Activated naive CD4-positive, alpha-beta T cell treated with anti-CD3 and anti-CD28 coated beads, Interleukin-2, amount 50 U/mL, for 24 hours (primary cell): Measurements from ENCODE around the gene GPC1.

Source experiments
- H3K27ac Mint-ChIP-seq: one replicate; pipeline ENCODE4 v1.8.0; 2021; ENCODE audit warnings: mild to moderate bottlenecking, mixed read lengths
- H3K27me3 Mint-ChIP-seq: one replicate; pipeline ENCODE4 v1.8.0; 2021; ENCODE audit warnings: mixed read lengths
- H3K36me3 Mint-ChIP-seq: one replicate; pipeline ENCODE4 v1.8.0; 2021; ENCODE audit warnings: mixed read lengths
- H3K4me1 Mint-ChIP-seq: one replicate; pipeline ENCODE4 v1.8.0; 2021; ENCODE audit warnings: mixed read lengths
- H3K4me3 Mint-ChIP-seq: one replicate; pipeline ENCODE4 v1.8.0; 2021; ENCODE audit warnings: mild to moderate bottlenecking, mixed read lengths
- H3K9me3 Mint-ChIP-seq: one replicate; pipeline ENCODE4 v1.8.0; 2021; ENCODE audit warnings: mixed read lengths

Gene GPC1

GRCh38 chr2:240394549-240394948 lies 40.9 kb upstream of the GPC1 start:
- H3K9me3 Mint-ChIP-seq: no peaks in the 10 kb centered on the region
- H3K36me3 Mint-ChIP-seq: no peaks in the 10 kb centered on the region
- H3K4me1 Mint-ChIP-seq: peaks cover 8% of the 10 kb centered on the region
- no peak overlapping the region for H3K4me3 Mint-ChIP-seq
- no peaks in the 10 kb centered on the region for H3K27me3 Mint-ChIP-seq
- H3K27ac Mint-ChIP-seq: no peak overlapping the region

DNA sequence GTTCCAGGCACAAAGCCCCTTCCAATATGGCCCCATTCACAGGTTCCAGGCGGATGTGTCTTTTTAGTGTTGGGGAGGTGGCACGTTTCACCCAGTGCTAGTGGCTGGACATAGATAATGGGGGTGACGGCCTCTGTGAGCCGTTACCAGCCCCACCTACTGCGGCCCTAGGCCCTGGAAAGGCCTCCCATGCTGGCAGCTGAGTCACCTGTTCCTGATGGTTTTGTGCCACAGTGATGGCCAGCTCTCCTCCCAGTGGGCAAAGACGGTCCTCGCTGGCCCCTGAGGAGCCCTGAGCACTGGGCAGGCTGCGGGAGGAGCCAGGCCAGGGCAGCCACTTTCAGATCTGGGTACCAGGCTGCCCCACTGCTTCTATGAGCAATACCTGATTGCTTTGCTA lies 40.0 kb upstream of the GPC1 start:
- Mint-ChIP-seq H3K4me1 (peaks cover 8% of the 10 kb centered on the region), H3K27ac (no peak overlapping the region), H3K27me3 (no peaks in the 10 kb centered on the region), H3K9me3 (no peaks in the 10 kb centered on the region), H3K36me3 (no peaks in the 10 kb centered on the region), H3K4me3 (no peak overlapping the region)

GRCh38 chr2:240395896-240396622 lies 39.4 kb upstream of the GPC1 start:
- no peak overlapping the region for H3K27ac Mint-ChIP-seq

GRCh38 chr2:240396623-240397541 lies 38.6 kb upstream of the GPC1 start:
- Mint-ChIP-seq H3K4me3 (no peak overlapping the region), H3K4me1 (peaks cover 8% of the 10 kb centered on the region), H3K36me3 (no peaks in the 10 kb centered on the region), H3K27ac (no peak overlapping the region), H3K27me3 (no peaks in the 10 kb centered on the region), H3K9me3 (no peaks in the 10 kb centered on the region)

More at GRCh38 chr2:240395896-240396622, 39.4 kb upstream of the GPC1 start:
- Mint-ChIP-seq H3K9me3 (no peaks in the 10 kb centered on the region), H3K36me3 (no peaks in the 10 kb centered on the region), H3K4me1 (peaks cover 8% of the 10 kb centered on the region), H3K4me3 (no peak overlapping the region), H3K27me3 (no peaks in the 10 kb centered on the region)

DNA sequence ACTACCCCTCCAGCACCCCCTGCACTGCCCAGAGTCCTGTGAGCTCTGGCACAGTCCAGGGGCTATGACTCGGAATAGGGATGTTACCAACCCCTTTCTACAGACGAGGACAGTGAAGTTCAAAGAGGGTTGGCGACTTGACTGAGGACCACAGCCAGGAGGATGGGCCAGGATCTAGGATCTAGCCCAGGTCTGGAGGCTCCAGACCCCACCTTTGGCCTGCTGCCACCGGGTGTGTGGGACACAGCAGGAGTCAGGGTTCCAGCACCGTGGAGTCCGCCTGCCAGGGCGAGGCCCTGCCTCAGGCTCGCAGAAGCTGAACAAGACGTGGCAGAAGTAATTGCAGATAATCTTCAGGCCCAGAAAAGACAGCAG lies 37.9 kb upstream of the GPC1 start:
- H3K36me3 Mint-ChIP-seq: no peaks in the 10 kb centered on the region
- H3K27ac Mint-ChIP-seq: no peak overlapping the region
- no peaks in the 10 kb centered on the region for H3K9me3 Mint-ChIP-seq
- no peak overlapping the region for H3K4me3 Mint-ChIP-seq
- H3K27me3 Mint-ChIP-seq: no peaks in the 10 kb centered on the region
- peaks cover 7% of the 10 kb centered on the region for H3K4me1 Mint-ChIP-seq

DNA sequence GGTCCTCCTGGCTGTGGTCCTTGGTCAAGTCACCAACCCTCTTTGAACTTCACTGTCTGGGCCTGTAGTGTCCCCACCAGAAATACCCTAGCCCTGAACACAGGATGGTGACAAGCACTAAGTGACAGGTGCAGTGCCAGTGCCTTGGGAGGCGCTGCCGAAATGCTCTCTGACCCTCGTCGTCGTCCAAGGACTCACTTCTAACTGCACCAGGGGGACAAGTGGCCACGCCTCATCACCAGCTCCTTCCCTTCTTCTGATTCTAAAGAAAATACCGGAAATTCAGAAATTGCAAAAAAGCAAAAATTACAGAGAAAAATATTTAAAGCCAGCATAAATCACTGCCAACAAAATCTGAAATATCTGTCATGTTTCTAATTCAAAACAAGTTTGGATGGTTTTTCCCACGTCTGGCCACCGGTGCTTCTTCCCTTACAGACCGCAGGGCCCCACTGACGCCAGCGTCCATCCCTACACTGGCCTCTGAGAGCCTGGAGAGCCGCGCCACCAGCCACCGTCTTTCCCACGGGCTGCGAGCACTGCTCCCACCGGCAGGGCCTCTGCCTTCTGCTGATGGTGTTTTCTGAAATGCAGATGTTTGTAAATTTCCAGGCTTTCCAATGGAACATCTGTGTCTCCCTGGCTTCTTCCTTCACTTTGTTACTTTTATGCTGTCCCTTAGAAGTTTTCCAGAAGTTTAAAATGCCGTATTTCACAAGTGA lies 37.4 kb upstream of the GPC1 start:
- no peaks in the 10 kb centered on the region for H3K27me3 Mint-ChIP-seq
- H3K4me3 Mint-ChIP-seq: no peak overlapping the region
- no peak overlapping the region for H3K27ac Mint-ChIP-seq
- peaks cover 7% of the 10 kb centered on the region for H3K4me1 Mint-ChIP-seq
- no peaks in the 10 kb centered on the region for H3K9me3 Mint-ChIP-seq
- no peaks in the 10 kb centered on the region for H3K36me3 Mint-ChIP-seq

GRCh38 chr2:240398661-240399267 lies 36.7 kb upstream of the GPC1 start:
- Mint-ChIP-seq H3K4me3 (no peak overlapping the region), H3K4me1 (peaks cover 13% of the 10 kb centered on the region), H3K27ac (no peak overlapping the region), H3K36me3 (no peaks in the 10 kb centered on the region), H3K9me3 (no peaks in the 10 kb centered on the region), H3K27me3 (no peaks in the 10 kb centered on the region)

GRCh38 chr2:240399419-240400324 lies 35.8 kb upstream of the GPC1 start:
- no peak overlapping the region for H3K4me3 Mint-ChIP-seq
- peaks cover 13% of the 10 kb centered on the region for H3K4me1 Mint-ChIP-seq
- H3K9me3 Mint-ChIP-seq: no peaks in the 10 kb centered on the region
- no peaks in the 10 kb centered on the region for H3K36me3 Mint-ChIP-seq
- no peak overlapping the region for H3K27ac Mint-ChIP-seq
- no peaks in the 10 kb centered on the region for H3K27me3 Mint-ChIP-seq

DNA sequence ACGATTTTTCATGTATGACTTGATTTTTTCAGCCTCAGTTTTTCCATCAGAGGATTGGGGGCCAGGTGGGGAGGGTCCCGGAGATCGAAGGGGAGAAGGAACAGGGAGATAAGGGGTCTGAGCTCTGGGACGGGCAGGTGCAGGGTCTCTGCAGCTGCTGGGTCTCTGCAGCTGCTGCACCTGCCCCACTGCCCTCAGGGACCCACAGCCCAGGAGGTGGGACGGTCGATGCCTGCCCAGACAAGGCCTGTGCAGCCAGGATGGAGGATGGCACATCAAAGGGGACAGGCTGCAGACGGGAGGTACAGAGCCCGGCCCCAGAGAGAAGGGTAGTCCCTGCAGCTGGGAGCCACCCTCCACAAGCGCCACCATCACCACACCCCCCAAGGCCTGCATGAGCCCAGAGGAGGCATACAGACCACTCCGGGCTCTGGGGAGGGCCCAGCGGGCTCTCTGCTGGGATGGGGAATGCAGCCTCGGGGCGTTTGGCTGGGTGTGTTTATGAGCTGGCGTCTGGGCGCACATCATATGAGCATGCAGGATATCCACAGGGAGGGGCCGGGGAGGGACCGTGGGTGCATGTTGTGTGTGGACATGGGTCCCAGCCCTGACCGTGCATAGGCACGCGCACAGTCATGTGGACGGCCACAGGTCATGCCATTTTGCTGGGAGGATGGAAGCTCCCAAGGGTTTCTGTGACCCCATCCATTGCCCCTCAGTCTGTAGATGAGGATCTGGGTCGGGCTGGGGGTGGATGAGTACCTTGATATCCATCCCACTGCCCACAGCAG lies 34.9 kb upstream of the GPC1 start:
- no peaks in the 10 kb centered on the region for H3K9me3 Mint-ChIP-seq
- H3K4me3 Mint-ChIP-seq: no peak overlapping the region
- peaks cover 13% of the 10 kb centered on the region for H3K4me1 Mint-ChIP-seq
- H3K27me3 Mint-ChIP-seq: no peaks in the 10 kb centered on the region
- no peak overlapping the region for H3K27ac Mint-ChIP-seq
- H3K36me3 Mint-ChIP-seq: no peaks in the 10 kb centered on the region

DNA sequence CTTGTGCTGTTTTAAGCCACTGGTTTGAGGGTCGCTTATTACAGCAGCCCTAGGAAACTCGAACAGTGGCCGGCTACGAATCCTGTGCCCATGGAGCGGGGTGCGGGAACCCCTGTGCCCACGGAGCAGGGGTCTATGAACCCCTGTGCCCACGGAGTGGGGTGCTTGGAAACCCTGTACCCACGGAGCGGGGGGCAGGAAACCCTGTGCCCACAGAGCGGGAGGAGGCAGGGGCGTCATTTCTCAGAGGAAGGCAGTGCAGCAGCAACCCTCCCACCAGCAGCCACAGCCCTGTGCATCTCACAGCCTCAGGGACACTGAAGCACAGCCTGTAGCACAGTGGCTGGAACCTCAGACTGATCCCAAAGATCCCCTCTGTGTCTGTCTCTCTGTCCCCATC lies 34.2 kb upstream of the GPC1 start:
- Mint-ChIP-seq H3K27ac (no peak overlapping the region), H3K4me1 (peaks cover 13% of the 10 kb centered on the region), H3K36me3 (no peaks in the 10 kb centered on the region), H3K27me3 (no peaks in the 10 kb centered on the region), H3K4me3 (no peak overlapping the region), H3K9me3 (no peaks in the 10 kb centered on the region)

- no peaks in the 10 kb centered on the region for H3K9me3 Mint-ChIP-seq
- no peaks in the 10 kb centered on the region for H3K27me3 Mint-ChIP-seq
- H3K4me1 Mint-ChIP-seq: peaks cover 13% of the 10 kb centered on the region
- H3K36me3 Mint-ChIP-seq: no peaks in the 10 kb centered on the region
- H3K4me3 Mint-ChIP-seq: no peak overlapping the region
- no peak overlapping the region for H3K27ac Mint-ChIP-seq
These were observed 33.5 kb upstream of the GPC1 start for GRCh38 chr2:240401781-240402551.

DNA sequence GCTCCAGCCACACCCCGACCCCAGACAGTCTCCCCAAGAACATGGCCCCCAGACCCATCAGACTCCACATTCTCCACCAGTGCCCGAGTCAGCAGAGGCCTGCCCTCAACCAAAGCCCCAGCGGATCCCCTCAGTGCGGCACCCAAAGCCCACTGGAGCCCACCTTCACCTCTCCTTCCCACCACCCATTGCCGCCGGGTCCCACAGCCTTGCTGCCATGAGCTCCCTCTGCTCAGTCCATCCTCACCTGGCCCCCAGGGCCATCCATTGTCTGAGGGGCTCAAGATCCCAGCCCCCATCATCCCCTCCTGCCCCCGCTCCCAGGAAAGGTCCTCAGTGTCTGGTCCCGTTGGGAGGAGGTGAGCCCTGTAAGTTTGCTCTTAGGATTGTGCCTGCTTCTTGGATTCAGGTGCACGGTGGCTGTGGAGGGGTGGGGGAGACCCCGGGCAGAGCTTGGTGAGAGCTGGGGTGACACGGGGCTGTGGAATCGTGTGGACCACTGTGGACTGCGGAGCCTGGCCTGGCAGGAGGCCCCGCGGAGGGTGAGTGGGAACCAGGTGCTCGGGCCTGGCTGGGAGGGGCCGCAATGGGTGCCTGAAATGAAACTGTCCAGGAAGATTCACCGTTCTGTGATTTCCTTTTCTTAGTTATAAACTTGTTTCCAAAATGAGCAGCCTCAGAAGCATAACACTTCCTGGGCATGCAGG lies 32.7 kb upstream of the GPC1 start:
- Mint-ChIP-seq H3K36me3 (no peaks in the 10 kb centered on the region), H3K4me3 (no peak overlapping the region), H3K27ac (no peak overlapping the region), H3K9me3 (no peaks in the 10 kb centered on the region), H3K27me3 (no peaks in the 10 kb centered on the region), H3K4me1 (peaks cover 13% of the 10 kb centered on the region)
